C1 segment of cervical spinal cord (tissue), 14 donors: Measurements from ENCODE around the gene DNAJB11.
"Not testable (repeated sequence)": the region's sequence is repeated elsewhere in the genome, so short reads cannot be mapped to it uniquely, and the experiment has no call there.

Experiments used
- DNase-seq, 14 donors: peaks; one replicate each; lab custom pipeline; 2025; lab: John Stamatoyannopoulos, UW

DNAJB11 gene

DNA sequence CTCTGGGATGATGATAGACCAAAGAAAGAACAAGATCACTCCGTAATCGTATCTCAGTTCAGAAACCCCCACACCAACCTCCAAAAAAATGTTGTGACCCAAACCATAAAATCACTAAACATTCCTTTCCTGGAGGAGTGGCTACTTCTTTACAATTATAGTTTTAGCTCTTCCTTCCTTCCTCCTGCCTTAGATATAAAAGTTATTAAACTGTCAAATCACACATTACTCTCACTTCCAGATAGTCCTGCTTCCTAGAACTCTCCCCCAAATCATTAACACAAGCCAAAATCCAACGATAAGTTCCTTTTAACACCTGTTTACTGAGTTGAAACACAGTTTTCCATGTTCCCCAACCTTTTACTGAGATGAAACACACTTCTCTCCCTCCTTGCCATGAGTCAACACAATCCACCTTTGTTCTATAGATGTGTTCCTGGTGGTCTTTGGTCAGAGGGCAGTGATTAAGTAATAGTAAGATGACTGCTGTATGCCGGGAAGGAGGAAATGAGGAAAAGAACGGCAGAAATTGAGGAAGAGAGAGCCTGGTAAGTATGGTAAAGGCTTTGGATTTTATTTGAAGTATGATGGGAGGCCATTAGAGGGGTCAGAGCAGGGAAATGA, 18.0 kb upstream of the DNAJB11 start:
- DNase-seq, result no peak

- no peak for DNase-seq
Measured at GRCh38 chr3:186564586-186564985, 5.9 kb upstream of the DNAJB11 start.

GRCh38 chr3:186566772-186567071, 3.8 kb upstream of the DNAJB11 start:
- DNase-seq, result no peak

GRCh38 chr3:186567072-186567921, 3.2 kb upstream of the DNAJB11 start, which contains the start of gene TBCCD1:
Gene TBCCD1, minus strand, starts transcription at chr3:186567339. Its CDS starts 3,010 bp downstream, at chr3:186564329.
- peak; percentile 9 to 94 (median 88) for DNase-seq

DNA sequence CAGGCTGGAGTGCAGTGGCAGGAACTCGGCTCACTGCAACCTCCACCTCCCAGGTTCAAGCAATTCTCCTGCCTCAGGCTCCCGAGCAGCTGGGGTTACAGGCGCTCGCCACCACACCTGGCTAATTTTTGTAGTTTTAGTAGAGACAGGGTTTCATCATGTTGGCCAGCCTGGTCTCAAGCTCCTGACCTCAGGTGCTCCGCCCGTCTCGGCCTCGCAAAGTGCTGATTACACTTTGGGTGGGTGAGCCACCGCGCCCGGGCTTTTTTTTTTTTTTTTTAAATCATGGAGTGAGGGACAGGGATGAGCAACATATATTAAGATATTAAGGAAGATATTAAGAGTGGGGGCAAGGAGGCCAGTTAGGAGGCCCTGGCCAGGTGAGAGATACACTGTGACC, 1.2 kb upstream of the DNAJB11 start:
- DNase-seq, result not testable (repeated sequence)

DNA sequence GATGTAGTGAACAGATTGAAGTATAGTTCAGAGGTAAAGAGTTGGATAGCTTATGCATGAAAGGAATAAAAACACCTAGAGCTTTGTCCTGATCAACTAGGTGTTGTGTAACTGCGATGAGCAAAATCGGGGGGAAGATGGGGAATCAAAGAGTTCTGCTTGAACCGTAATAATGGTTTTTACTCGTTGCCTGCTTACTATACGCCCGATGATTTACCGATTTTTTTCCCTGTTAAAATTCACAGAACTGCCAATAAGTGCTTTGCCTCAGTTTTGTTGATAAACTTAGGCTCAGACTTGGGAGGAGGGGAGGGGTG, 783 bp upstream of the DNAJB11 start:
- no peak for DNase-seq

DNA sequence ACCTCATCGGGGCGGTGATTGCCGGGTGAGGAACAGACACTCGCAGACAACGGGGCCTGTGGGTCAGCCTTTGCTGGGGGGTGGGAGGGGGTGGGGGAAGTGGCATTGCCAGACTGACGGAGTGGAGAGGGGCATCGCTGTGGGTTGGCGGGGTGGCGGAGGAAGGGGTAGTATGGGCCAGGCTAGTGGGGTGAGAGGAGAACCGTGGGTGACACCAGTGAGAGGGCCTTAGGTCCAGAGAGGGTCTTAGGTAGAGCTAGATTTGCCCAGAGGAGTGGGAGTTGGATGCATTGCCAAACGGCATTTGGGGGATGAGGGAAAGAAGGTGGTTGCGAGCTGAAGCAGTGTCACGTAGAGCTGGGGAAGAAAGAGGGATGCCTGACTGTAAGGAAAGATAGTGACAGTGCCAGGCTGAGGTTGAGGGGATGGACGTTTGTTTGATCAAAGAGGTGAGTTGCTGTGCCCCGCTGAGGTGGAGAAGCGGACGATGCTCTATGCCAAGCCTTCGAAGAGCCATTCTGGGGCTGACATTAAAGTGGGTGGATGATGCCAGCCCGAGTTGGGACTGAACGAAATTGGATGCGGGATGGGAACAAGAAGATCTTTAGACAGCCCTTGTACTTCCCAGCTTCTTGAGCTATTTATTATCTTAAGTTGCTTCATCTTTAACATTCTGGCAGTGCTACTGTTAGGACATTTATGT, 572 bp downstream of the DNAJB11 start:
- no peak for DNase-seq

DNA sequence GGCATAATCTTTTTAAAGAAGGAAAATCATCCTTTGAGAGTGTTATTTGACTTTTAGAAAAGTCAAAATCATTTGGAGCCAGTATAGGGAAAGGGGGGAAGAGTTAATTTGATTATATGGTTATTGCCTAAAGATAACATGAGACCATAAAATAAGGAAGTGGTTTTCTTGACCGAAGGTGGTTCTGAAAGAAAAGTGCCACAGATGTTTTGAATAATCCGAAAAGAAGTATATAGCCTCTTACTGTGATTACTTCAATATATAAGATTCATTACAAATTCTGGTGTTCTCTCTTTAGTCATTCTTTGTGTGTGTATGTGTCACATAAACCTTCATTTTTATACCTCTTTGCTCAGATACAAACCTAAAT, 1.1 kb downstream of the DNAJB11 start:
- no peak for DNase-seq

- DNase-seq, result no peak
Measured at GRCh38 chr3:186577521-186577920, 7.0 kb downstream of the DNAJB11 start.

DNA sequence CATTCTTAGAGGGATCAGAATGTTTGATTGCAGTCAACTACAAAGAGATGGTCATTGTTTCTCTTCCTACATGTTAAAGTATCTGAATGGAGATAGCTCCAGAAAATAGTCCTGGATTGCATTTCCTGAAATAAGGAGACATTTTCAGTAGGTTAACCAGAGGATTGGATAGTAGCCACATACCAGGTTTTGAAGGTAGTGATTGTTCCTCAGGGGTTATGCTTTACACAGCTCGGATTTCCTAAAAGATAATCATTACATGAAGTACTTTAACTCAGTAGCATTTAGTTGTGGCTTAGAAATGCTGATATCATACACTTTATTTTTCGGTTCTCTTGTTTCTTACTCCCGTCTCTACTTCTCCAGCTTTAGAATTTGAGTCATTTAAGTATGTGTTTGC, 10.3 kb downstream of the DNAJB11 start:
- no peak for DNase-seq

- no peak for DNase-seq
Measured at GRCh38 chr3:186582541-186582940, 12.0 kb downstream of the DNAJB11 start.

- DNase-seq, result no peak
Measured at GRCh38 chr3:186583831-186584230, 13.3 kb downstream of the DNAJB11 start.

DNA sequence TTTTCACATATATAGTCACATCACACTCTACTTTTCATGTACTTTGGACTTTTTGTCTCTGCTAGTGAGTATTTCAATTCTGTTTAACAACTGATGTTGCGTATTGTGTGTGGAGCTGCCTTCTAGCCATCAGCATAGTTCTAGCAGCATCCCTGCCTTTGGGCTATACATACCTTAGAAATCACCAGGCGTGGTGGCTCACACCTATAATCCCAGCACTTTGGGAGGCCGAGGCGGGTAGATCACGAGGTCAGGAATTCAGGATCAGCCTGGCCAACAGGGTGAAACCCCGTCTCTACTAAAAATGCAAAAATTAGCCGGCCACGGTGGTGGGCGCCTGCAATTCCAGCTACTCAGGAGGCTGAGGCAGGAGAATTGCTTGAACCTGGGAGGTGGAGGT, 15.7 kb downstream of the DNAJB11 start:
- DNase-seq, result not testable (repeated sequence)

DNA sequence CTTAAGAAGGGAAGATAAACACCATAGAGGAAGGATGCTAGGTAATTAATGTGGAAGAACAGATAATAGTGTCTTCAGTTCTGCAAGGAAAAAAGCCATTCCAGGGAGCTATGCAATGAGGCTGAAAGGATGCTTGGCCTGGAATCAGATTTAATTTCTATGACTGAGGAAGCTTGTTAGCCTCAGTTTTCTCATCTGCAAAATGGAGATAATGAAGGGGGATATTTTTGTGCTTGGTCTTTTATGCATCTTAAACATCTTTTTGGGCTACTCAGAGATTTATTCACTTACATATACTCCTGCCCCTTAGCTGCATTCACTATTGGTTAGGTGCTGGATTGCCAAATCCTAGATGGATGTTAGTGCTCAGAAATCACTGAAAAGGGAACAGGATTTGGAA, 16.7 kb downstream of the DNAJB11 start:
- DNase-seq, result no peak

DNA sequence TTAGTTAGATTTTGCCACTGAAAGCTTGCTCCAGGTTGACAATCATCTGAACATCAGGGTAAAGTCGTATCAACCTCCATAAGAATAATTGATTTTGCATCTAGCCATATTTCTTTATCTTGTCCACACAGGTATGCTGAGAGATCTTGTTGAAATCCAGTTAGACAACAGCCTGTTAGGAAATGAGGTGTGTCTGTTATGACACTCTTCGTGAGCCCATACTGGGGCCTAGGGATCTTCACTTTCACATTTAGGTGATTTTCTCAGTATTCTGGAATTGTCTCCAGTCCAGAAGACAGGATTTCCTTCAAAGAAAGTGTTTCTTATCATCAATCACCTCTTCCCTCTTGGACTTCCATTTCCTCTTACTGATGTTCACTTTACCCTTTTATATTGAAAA, 18.1 kb downstream of the DNAJB11 start:
- DNase-seq, result no peak

- no peak for DNase-seq
Measured at GRCh38 chr3:186589121-186589520, 18.6 kb downstream of the DNAJB11 start.

GRCh38 chr3:186589856-186590579, 19.5 kb downstream of the DNAJB11 start:
- DNase-seq, result no peak

- no peak for DNase-seq
Measured at GRCh38 chr3:186590580-186591295, 20.2 kb downstream of the DNAJB11 start.

DNA sequence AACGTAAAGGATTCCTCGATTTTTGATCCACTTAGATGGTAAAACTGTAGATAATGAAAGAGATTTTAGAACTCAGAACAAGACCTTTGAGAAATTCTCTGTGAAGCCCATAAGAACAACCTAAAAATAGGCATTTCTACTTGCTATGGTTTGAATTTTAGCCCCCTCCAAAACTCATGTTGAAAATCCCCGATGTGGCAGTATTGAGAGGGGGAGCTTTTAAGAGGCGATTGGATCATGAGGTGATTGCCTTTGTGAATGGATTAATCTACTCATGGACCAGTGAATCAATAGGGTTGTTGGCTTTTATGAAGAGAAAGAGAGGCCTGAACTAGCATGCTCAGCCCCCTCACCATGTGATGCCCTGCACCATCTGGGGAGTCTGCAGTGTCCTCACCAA, 22.2 kb downstream of the DNAJB11 start:
- no peak for DNase-seq

- DNase-seq, result no peak
Measured at GRCh38 chr3:186593862-186594261, 23.3 kb downstream of the DNAJB11 start.

DNA sequence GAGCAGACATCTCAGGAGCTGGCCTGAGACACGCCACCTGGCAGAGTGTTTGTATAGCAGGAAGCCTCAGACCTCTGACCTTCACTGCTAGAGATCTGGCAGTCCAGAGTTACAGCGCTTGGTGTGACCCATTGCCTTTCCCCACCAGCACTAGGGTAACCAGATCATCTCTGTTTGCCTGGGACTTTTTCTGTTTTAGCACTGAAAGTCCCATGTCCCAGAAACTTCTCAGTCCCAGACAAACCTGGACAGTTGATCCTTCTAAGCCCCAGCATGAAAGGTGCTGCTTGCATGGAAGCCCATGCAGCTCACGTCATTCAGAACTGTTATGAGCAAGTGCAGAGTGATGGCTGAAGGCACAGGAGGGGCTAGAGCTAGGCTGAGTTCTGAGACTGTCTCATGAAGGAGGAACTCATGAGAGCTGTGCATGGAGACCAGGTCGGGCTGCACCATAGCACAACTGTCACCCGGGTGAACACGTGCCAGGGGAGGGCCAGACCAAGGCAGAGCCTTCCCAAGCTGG, 24.1 kb downstream of the DNAJB11 start:
- no peak for DNase-seq
